HepG2 (cell line): ENCODE results near the gene SIGLEC14. TPM values are rescaled to one million over a fixed set of nuclear protein-coding genes. Genes with fewer than 3 reads are reported as not detected.

Experiments
- BCLAF1 ChIP-seq: fragments of 450-650 bp; IDR thresholded peaks from 2 replicates; pipeline ENCODE4 v1.6.1; 2017; ENCODE audit warnings: mild to moderate bottlenecking
- CSRNP1 ChIP-seq: sonication (generic); formaldehyde crosslinking; IDR thresholded peaks from 2 replicates; pipeline ENCODE4 v1.8.1; 2023; ENCODE audit warnings: mild to moderate bottlenecking, missing genetic modification reagents
- KDM1A ChIP-seq: IDR thresholded peaks from 2 replicates; pipeline ENCODE4 v1.6.1; 2016; ENCODE audit warnings: missing compliant biosample characterization
- KDM4B ChIP-seq: sonication (generic); formaldehyde crosslinking; IDR thresholded peaks from 2 replicates; pipeline ENCODE4 v1.4.0; 2020; ENCODE audit warnings: missing genetic modification reagents
- MXI1 ChIP-seq: IDR thresholded peaks from 3 replicates; pipeline ENCODE4 v1.6.1; 2012; ENCODE audit warnings: low read depth, low read length, inconsistent platforms, borderline replicate concordance
- PRDM4 ChIP-seq: sonication (generic); formaldehyde crosslinking; IDR thresholded peaks from 2 replicates; pipeline ENCODE4 v1.9.0; 2021; ENCODE audit warnings: missing genetic modification reagents, borderline replicate concordance
- REL ChIP-seq: sonication (generic); formaldehyde crosslinking; conservative IDR thresholded peaks from 2 replicates; pipeline ENCODE4 v1.8.0; 2022; ENCODE audit warnings: mild to moderate bottlenecking, missing genetic modification reagents, moderate library complexity
- THAP9 ChIP-seq: sonication (generic); formaldehyde crosslinking; IDR thresholded peaks from 2 replicates; pipeline ENCODE4; 2020; ENCODE audit warnings: missing genetic modification reagents, mild to moderate bottlenecking, borderline replicate concordance
- ZBTB46 ChIP-seq: sonication (generic); formaldehyde crosslinking; IDR thresholded peaks from 2 replicates; pipeline ENCODE4 v1.4.0; 2020; ENCODE audit warnings: mild to moderate bottlenecking, missing genetic modification reagents, borderline replicate concordance
- ZKSCAN5 ChIP-seq: sonication (generic); formaldehyde crosslinking; IDR thresholded peaks from 2 replicates; pipeline ENCODE4 v1.5.1; 2020; ENCODE audit warnings: mild to moderate bottlenecking, missing genetic modification reagents
- ZNF567 ChIP-seq: sonication (generic); formaldehyde crosslinking; IDR thresholded peaks from 2 replicates; pipeline ENCODE4 v1.8.1; 2023; ENCODE audit warnings: mild to moderate bottlenecking, missing genetic modification reagents, borderline replicate concordance
- ZNF761 ChIP-seq: sonication (generic); formaldehyde crosslinking; conservative IDR thresholded peaks from 2 replicates; pipeline ENCODE4 v1.4.0; 2020; ENCODE audit warnings: mild to moderate bottlenecking, missing genetic modification reagents
- ZNF776 ChIP-seq: sonication (generic); formaldehyde crosslinking; IDR thresholded peaks from 2 replicates; pipeline ENCODE4 v1.4.0; 2020; ENCODE audit warnings: mild to moderate bottlenecking, missing genetic modification reagents
- polyA plus RNA-seq, 8 experiments: library from polyadenylated mRNA; depleted of rRNA in 3 of 8; stranded (reverse) in 7 of 8; unstranded in 1 of 8; fragments of >200 nt; fragmentation: Illumina TruSeq in 4 of 8; extraction: Trizol in 4 of 8; gene quantifications; 2 replicates each; pipeline versions ENCODE4 v1.2.1 to v1.2.3, GENCODE V29; 2011 to 2016; ENCODE audit warnings: low read depth in 4 of 8, missing spikeins in 1 of 8, mixed read lengths in 1 of 8; ENCODE audit not compliant: insufficient read depth in 1 of 8
- total RNA-seq, 5 experiments: library from RNA; depleted of rRNA; stranded (reverse); fragments of >200 nt; fragmentation: Illumina TruSeq; extraction: Trizol; gene quantifications; 2 replicates each; pipeline ENCODE4 v1.2.3, GENCODE V29; 2016; ENCODE audit warnings: low read depth in 1 of 5

The SIGLEC14 gene
- total and polyA plus RNA-seq, 2 of the 13 experiments (the other 11 are each of a cell fraction or from before 2014, with no cell fraction given) = 0.05 to 0.09 TPM

- TF ChIP-seq ZKSCAN5 (no peak), PRDM4 (CRISPR knock-in tag) (no peak), KDM4B (no peak), ZNF776 (no peak), ZBTB46 (CRISPR knock-in tag) (no peak), CSRNP1 (CRISPR knock-in tag) (no peak), ZNF761 (CRISPR knock-in tag) (no peak), BCLAF1 (no peak), THAP9 (no peak), KDM1A (CRISPR knock-in tag) (no peak), MXI1 (0 out of 3 replicates have a peak, but pooled peaks have one; percentile 25), REL (no peak), ZNF567 (no peak)
Measured at GRCh38 chr19:51690454-51691073, 43.9 kb upstream of the SIGLEC14 start (continued).
